Common myeloid progenitor, CD34-positive (primary cell): ENCODE measurements around the gene DIPK1C.

ENCODE experiments used
- CTCF ChIA-PET: fragments of 350-600 bp; sonication (Branson Sonifier 250); formaldehyde crosslinking; loops from one replicate; lab custom pipeline; 2021; ENCODE audit warnings: antibody characterized with exemption; lab: Charles Lee
- POLR2A ChIA-PET: fragments of 350-600 bp; sonication (Branson Sonifier 250); formaldehyde crosslinking; loops from one replicate; lab custom pipeline; 2021; ENCODE audit warnings: antibody characterized with exemption; lab: Charles Lee
- DNase-seq, 3 donors: peaks; one replicate each; pipeline versions ENCODE4 v3.0.0 to v3.0.0-alpha.2; 2013
- H3K27ac ChIP-seq, 2 experiments: 1 replicate in 1 of 2; 2 replicates in 1 of 2; pipeline ENCODE4 v1.7.0; 2013; ENCODE audit warnings: inconsistent platforms in 2 of 2, low read length in 2 of 2, mild to moderate bottlenecking in 2 of 2, low read depth in 1 of 2, moderate library complexity in 1 of 2; ENCODE audit not compliant: severe bottlenecking in 2 of 2, insufficient read depth in 1 of 2, poor library complexity in 1 of 2
- H3K27me3 ChIP-seq, 5 experiments: replicated peaks in 2 of 5; 1 replicate in 3 of 5; 2 replicates in 2 of 5; pipeline versions ENCODE4 v1.6.1 to v1.7.0; 2013; ENCODE audit warnings: low read length in 4 of 5, mild to moderate bottlenecking in 2 of 5, moderate library complexity in 2 of 5, inconsistent platforms in 1 of 5; ENCODE audit not compliant: insufficient read depth in 5 of 5, control insufficient read depth in 4 of 5
- H3K36me3 ChIP-seq, 4 experiments: 1 replicate in 2 of 4; 2 replicates in 2 of 4; pipeline versions ENCODE4 v1.6.1 to v1.7.0; 2013; ENCODE audit warnings: low read length in 3 of 4, control low read depth in 1 of 4, mild to moderate bottlenecking in 1 of 4; ENCODE audit not compliant: control insufficient read depth in 4 of 4, insufficient read depth in 4 of 4
- H3K4me1 ChIP-seq, 4 experiments: 1 replicate in 3 of 4; 2 replicates in 1 of 4; pipeline versions ENCODE4 v1.6.1 to v1.7.1; 2013; ENCODE audit warnings: low read length in 3 of 4, mild to moderate bottlenecking in 3 of 4, control low read depth in 1 of 4, inconsistent platforms in 1 of 4, moderate library complexity in 1 of 4; ENCODE audit not compliant: control insufficient read depth in 4 of 4, insufficient read depth in 4 of 4; ENCODE audit errors: control extremely low read depth in 1 of 4
- H3K4me3 ChIP-seq, 7 experiments: 1 replicate in 4 of 7; 2 replicates in 3 of 7; pipeline versions ENCODE4 v1.5.1 to v1.7.0; 2013; ENCODE audit warnings: mild to moderate bottlenecking in 7 of 7, low read length in 6 of 7, moderate library complexity in 6 of 7, inconsistent platforms in 2 of 7, low read depth in 2 of 7, control low read depth in 1 of 7; ENCODE audit not compliant: insufficient read depth in 4 of 7, control insufficient read depth in 1 of 7; ENCODE audit errors: extremely low read depth in 1 of 7
- H3K9me3 ChIP-seq, 5 experiments: 1 replicate in 4 of 5; 2 replicates in 1 of 5; pipeline versions ENCODE4 v1.6.1 to v1.7.1; 2013; ENCODE audit warnings: low read length in 4 of 5, mild to moderate bottlenecking in 2 of 5, inconsistent platforms in 1 of 5, low read depth in 1 of 5, moderate library complexity in 1 of 5; ENCODE audit not compliant: control insufficient read depth in 4 of 5, insufficient read depth in 2 of 5; ENCODE audit errors: control extremely low read depth in 1 of 5
- WGBS: methylation state at CpG from one replicate; pipeline ENCODE4 v1.1.5; 2013; ENCODE audit not compliant: insufficient coverage; 5-methylcytosine and 5-hydroxymethylcytosine counted together

DIPK1C gene

DNA sequence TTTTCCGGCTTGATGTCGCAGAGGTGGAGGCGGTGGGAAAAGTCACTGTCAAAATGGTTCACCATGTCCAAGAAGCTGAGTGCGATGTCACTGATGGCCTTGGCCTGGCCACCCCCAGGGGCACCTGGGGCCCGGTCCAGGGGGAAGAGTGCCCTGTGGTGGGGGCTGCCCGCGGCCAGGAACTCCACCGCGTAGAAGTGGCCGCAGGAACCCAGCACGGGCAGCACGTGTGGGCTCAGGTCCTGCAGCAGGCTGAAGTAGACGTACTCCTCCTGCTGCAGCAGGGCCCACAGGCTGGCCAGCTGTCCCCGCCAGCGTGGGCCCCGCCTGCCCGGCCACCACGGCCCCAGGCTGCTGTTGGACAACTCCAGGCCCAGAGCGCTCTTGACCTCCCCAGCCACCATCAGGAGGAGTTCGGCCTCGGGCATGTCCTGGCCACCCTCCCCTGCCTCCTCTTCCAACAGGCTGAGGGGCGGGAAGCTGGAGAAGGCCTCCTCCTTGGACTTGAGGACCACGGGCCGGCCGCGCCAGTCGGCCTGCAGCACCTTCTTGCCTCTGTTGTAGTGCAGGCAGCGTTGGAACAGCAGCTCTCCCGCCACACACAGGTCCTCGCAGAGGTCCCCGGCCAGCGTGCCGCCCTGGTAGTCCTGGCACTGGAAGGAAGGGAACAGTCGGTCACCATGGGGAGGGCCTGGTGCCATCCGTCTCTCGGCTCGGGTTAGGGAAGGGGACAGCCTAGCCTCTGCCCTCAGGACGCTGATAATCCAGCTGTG is 10.3 kb downstream of the DIPK1C start:
- CTCF ChIA-PET, result no interaction called here
- 93% methylated on average over 37 of the region's 38 CpGs for WGBS
- DNase-seq, result no peak

DNA sequence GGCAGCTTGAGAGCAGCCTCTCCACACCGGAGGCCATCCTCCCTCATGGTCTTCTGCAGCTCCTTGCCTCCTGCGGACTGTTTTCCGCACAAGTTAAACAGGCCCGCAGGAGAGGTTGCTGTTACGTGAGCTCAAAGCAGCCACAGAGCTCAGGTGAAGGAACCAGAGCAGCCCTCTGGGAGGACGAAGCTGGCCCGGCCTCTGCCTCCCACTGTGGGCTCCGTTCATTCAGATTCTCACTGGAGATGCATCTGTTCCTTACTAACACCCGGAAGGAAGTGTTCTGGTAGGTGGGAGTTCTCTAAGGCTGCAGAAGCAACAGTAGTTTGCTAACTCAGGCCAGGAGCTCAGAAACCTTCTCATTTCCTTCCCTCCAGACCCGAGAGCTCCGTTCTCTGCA is 10.9 kb downstream of the DIPK1C start:
- no peak overlapping the region for H3K4me3 ChIP-seq
- POLR2A ChIA-PET, result no interaction called here
- no peaks in the 10 kb centered on the region for H3K4me1 ChIP-seq
- H3K27me3 ChIP-seq, result peaks cover 0 to 13% (median 4%) of the 10 kb centered on the region in 5 experiments
- DNase-seq, result no peak
- 87% methylated on average over 9 of the region's 11 CpGs for WGBS
- CTCF ChIA-PET, result no interaction called here
- H3K9me3 ChIP-seq, result no peaks in the 10 kb centered on the region
- no peak overlapping the region for H3K27ac ChIP-seq
- no peaks in the 10 kb centered on the region for H3K36me3 ChIP-seq

More for the DNA sequence above, 10.3 kb downstream of the DIPK1C start:
- no peaks in the 10 kb centered on the region for H3K4me1 ChIP-seq
- H3K27ac ChIP-seq, result no peak overlapping the region
- no peaks in the 10 kb centered on the region for H3K9me3 ChIP-seq
- H3K4me3 ChIP-seq, result no peak overlapping the region
- H3K27me3 ChIP-seq, result peaks cover 0 to 18% (median 4%) of the 10 kb centered on the region in 5 experiments
- POLR2A ChIA-PET, result no interaction called here
- H3K36me3 ChIP-seq, result no peaks in the 10 kb centered on the region

DNA sequence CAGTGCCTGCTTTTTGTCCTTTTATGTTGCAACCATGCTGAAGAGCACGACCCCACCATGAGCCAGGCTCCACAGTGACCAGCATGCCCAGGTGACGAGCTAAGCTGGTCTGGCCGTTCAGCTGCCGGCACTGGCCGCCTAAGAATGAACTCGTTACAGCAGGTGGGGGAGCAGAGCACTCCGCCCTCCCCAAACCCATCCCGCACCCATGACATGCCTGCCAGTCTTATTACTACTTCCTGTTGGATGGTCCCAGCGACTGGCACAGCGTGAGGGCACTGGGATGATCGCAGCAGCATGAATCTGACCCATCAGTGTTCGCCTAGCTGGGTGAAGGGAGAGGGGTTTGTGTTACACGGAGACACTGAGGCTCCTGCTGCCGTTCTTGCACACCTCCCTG is 11.5 kb downstream of the DIPK1C start:
- POLR2A ChIA-PET, result no interaction called here
- H3K36me3 ChIP-seq, result no peaks in the 10 kb centered on the region
- no peak overlapping the region for H3K4me3 ChIP-seq
- CTCF ChIA-PET, result no interaction called here
- no peak for DNase-seq
- H3K4me1 ChIP-seq, result no peaks in the 10 kb centered on the region
- H3K27ac ChIP-seq, result no peak overlapping the region
- peaks cover 0 to 7% (median 4%) of the 10 kb centered on the region in 5 experiments for H3K27me3 ChIP-seq
- no peaks in the 10 kb centered on the region for H3K9me3 ChIP-seq
- WGBS, result 95% methylated on average over 14 of the region's 14 CpGs

DNA sequence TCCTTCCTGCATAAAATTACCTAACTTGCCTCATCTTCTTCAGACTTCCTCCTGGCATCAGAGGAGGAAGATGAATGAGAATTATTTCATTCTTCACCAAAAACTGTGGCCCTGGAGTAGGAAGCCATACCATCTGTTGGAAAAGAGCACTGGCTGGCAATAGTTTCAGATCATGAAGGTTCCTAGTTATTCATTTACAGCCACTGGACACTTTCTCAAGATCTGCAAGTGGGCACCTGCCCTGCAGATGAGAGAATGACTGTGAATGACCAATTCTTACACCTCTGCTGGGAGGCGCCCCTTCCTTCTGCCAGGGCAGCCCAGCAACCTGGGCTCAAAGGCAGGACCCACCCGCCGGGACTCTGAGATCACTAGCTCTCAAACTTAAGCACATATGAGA is 13.0 kb downstream of the DIPK1C start:
- ChIA-PET POLR2A (interaction anchor here (0.5 kb wide), 1 partner anchor 22 kb away, joined by 3 read pairs; no protein-coding TSS in a partner anchor), CTCF (interaction anchor here (1.0 kb wide), 1 partner anchor 22 kb away, joined by 3 read pairs; no protein-coding TSS in a partner anchor)
- no peak overlapping the region for H3K27ac ChIP-seq

GRCh38 chr18:74440808-74441427 is 16.2 kb downstream of the DIPK1C start:
- no peak for DNase-seq
- Histone ChIP-seq H3K36me3 (no peaks in the 10 kb centered on the region), H3K27me3 (peaks cover 0 to 5% (median 2%) of the 10 kb centered on the region in 5 experiments), H3K4me1 (no peaks in the 10 kb centered on the region), H3K4me3 (no peak overlapping the region), H3K27ac (no peak overlapping the region), H3K9me3 (no peaks in the 10 kb centered on the region)
- ChIA-PET POLR2A (no interaction called here), CTCF (no interaction called here)
- 95% methylated on average over 6 of the region's 9 CpGs for WGBS

More for the DNA sequence above, 13.0 kb downstream of the DIPK1C start:
- no peaks in the 10 kb centered on the region for H3K4me1 ChIP-seq
- WGBS, result 97% methylated on average over 3 of the region's 3 CpGs
- DNase-seq, result no peak
- no peaks in the 10 kb centered on the region for H3K36me3 ChIP-seq
- H3K4me3 ChIP-seq, result no peak overlapping the region
- H3K27me3 ChIP-seq, result peaks cover 0 to 5% (median 3%) of the 10 kb centered on the region in 5 experiments
- no peaks in the 10 kb centered on the region for H3K9me3 ChIP-seq

GRCh38 chr18:74438091-74438490 is 19.0 kb downstream of the DIPK1C start:
- no peak overlapping the region for H3K4me3 ChIP-seq
- no peaks in the 10 kb centered on the region for H3K36me3 ChIP-seq
- H3K27ac ChIP-seq, result no peak overlapping the region
- WGBS, result 96% methylated on average over 2 of the region's 6 CpGs
- H3K4me1 ChIP-seq, result no peaks in the 10 kb centered on the region
- H3K27me3 ChIP-seq, result peaks cover 0 to 3% (median 0%) of the 10 kb centered on the region in 5 experiments
- no peaks in the 10 kb centered on the region for H3K9me3 ChIP-seq
- ChIA-PET POLR2A (no interaction called here), CTCF (no interaction called here)
- no peak for DNase-seq

GRCh38 chr18:74436158-74436769 is 20.8 kb downstream of the DIPK1C start:
- DNase-seq, result no peak
- ChIA-PET POLR2A (no interaction called here), CTCF (interaction anchor here (1.4 kb wide), 1 partner anchor 83 kb away, joined by 3 read pairs; no protein-coding TSS in a partner anchor)
- Histone ChIP-seq H3K27me3 (peaks cover 0 to 3% (median 0%) of the 10 kb centered on the region in 5 experiments), H3K36me3 (no peaks in the 10 kb centered on the region), H3K27ac (no peak overlapping the region), H3K4me3 (no peak overlapping the region), H3K4me1 (no peaks in the 10 kb centered on the region), H3K9me3 (no peaks in the 10 kb centered on the region)
- WGBS, result 97% methylated on average over 14 of the region's 14 CpGs
